Hepatocyte (in vitro differentiated cells): ENCODE results near the gene CACNA1C. TPM values are rescaled to one million over a fixed set of nuclear protein-coding genes. Genes with fewer than 3 reads are reported as not detected.
A peak's percentile ranks its signal among the peaks of the same experiment; 100 is the strongest.

Experiments
- DNase-seq: peaks from one replicate; pipeline ENCODE4 v3.0.0-alpha.2; 2016; ENCODE audit warnings: low spot score
- H2AFZ ChIP-seq: fragments of 200-600 bp; sonication (generic); 2 replicates; pipeline ENCODE4 v1.6.0; 2016; ENCODE audit warnings: antibody characterized with exemption, mild to moderate bottlenecking
- H3K27ac ChIP-seq: fragments of 200-600 bp; sonication (generic); 2 replicates; pipeline ENCODE4 v1.5.1; 2016; ENCODE audit warnings: mild to moderate bottlenecking
- H3K27me3 ChIP-seq: fragments of 200-600 bp; sonication (generic); 2 replicates; pipeline ENCODE4 v1.6.1; 2016
- H3K36me3 ChIP-seq: fragments of 200-600 bp; sonication (generic); replicated peaks from 2 replicates; pipeline ENCODE4 v1.5.1; 2016; ENCODE audit warnings: low read depth; ENCODE audit not compliant: insufficient read depth
- H3K4me1 ChIP-seq: fragments of 200-600 bp; sonication (generic); 2 replicates; pipeline ENCODE4 v1.5.1; 2016; ENCODE audit warnings: mild to moderate bottlenecking, moderate library complexity; ENCODE audit not compliant: insufficient read depth
- H3K4me2 ChIP-seq: fragments of 200-600 bp; sonication (generic); 2 replicates; pipeline ENCODE4 v1.6.0; 2016
- H3K4me3 ChIP-seq: fragments of 200-600 bp; sonication (generic); 2 replicates; pipeline ENCODE4 v1.5.1; 2016; ENCODE audit warnings: mild to moderate bottlenecking
- H3K79me2 ChIP-seq: fragments of 200-600 bp; sonication (generic); 2 replicates; pipeline ENCODE4 v1.6.0; 2017; ENCODE audit warnings: mild to moderate bottlenecking
- H3K9me2 ChIP-seq: fragments of 200-600 bp; sonication (generic); replicated peaks from 2 replicates; pipeline ENCODE4 v1.6.0; 2017; ENCODE audit warnings: mild to moderate bottlenecking; ENCODE audit not compliant: insufficient read depth
- H3K9me3 ChIP-seq: fragments of 200-600 bp; sonication (generic); 2 replicates; pipeline ENCODE4 v1.5.1; 2016; ENCODE audit warnings: low read depth, mild to moderate bottlenecking
- H4K20me1 ChIP-seq: fragments of 200-600 bp; sonication (generic); 2 replicates; pipeline ENCODE4 v1.6.0; 2016; ENCODE audit warnings: mild to moderate bottlenecking; ENCODE audit not compliant: insufficient read depth, poor library complexity, severe bottlenecking
- CTCF ChIP-seq: fragments of 200-600 bp; sonication (generic); IDR thresholded peaks from 2 replicates; pipeline ENCODE4 v1.5.1; 2016; ENCODE audit warnings: antibody characterized with exemption, mild to moderate bottlenecking; ENCODE audit not compliant: poor library complexity
- EZH2 ChIP-seq: fragments of 200-600 bp; sonication (generic); IDR thresholded peaks from 2 replicates; pipeline ENCODE4 v1.6.1; 2016; ENCODE audit warnings: antibody characterized with exemption, mild to moderate bottlenecking, borderline replicate concordance
- EZH2phosphoT487 ChIP-seq: fragments of 200-600 bp; sonication (generic); IDR thresholded peaks from one replicate; pipeline ENCODE4 v1.6.1; 2018; ENCODE audit warnings: antibody characterized with exemption, mild to moderate bottlenecking, low read depth, moderate library complexity; ENCODE audit not compliant: unreplicated experiment, severe bottlenecking
- WGBS: methylation state at CpG from one replicate; pipeline ENCODE4 v1.1.6; 2016; ENCODE audit warnings: low lambda C conversion rate; ENCODE audit errors: missing lambda C conversion rate; 5-methylcytosine and 5-hydroxymethylcytosine counted together
- polyA plus RNA-seq: library from polyadenylated mRNA; unstranded; fragments of >200 nt; fragmentation: Nextera tagmentation; extraction: Ambion mirVana; gene quantifications from 2 replicates; pipeline ENCODE4 v1.2.1, GENCODE V29; 2016
- total RNA-seq: library from RNA; depleted of rRNA; stranded (reverse); fragments of >200 nt; gene quantifications from 2 replicates; pipeline ENCODE4 v1.2.3, GENCODE V29; 2014

The CACNA1C gene
- total and polyA plus RNA-seq, 2 experiments from 2014 or later: 3.2 to 4.0 TPM

DNA sequence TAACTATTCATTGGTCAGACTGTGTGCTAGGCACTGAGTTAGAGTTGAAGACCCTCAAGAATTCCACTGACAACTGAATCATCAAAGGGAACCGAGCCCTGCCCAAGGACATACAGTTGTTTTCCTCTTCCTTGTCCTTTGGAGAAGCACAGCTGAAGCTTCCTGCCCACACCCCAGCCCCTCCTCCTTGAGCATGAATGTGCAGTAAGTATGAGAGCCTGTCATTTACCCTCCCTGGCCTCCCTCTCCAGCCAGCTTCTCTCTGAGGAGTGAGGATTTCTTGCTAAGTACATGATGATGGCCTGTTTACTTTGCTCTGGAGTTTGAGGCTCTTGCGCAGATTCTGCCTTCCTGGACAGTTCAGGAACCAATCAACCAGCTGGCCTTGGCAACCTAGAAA is 235.2 kb downstream of the CACNA1C start:
- WGBS: 48% methylated on average over 2 of the region's 2 CpGs

DNA sequence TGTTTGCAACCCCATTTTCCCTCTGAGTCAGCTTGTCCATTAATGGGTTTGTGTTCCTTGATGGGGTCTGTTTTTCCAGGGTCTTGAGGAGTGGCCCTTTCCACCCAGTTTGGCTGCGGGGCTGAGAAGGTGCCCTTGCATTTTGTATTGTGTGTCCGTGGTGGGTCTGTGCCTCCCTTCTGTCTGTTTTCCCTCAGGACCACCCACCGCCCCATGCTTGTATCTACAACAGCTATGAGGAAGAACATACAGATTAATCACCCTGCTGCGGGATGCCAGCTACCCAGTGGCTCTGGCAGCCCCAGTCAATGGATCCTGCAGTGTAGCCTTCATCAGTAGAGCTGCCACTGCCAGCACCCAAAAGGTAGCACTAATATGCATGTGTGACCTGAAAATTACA is 235.7 kb downstream of the CACNA1C start:
- peaks cover 55% of the 10 kb centered on the region for H3K4me1 ChIP-seq
- H3K4me3 ChIP-seq: no peak overlapping the region
- no peak overlapping the region for H3K4me2 ChIP-seq
- H3K36me3 ChIP-seq: no peaks in the 10 kb centered on the region
- no peaks in the 10 kb centered on the region for H3K79me2 ChIP-seq
- H3K27me3 ChIP-seq: no peaks in the 10 kb centered on the region
- H3K9me2 ChIP-seq: no peaks in the 10 kb centered on the region
- no peak overlapping the region for H2AFZ ChIP-seq
- WGBS: 61% methylated on average over 4 of the region's 4 CpGs
- H3K27ac ChIP-seq: peak overlapping the region; percentile 6
- no peaks in the 10 kb centered on the region for H3K9me3 ChIP-seq
- TF ChIP-seq EZH2 (no peak), CTCF (no peak), EZH2phosphoT487 (no peak)
- DNase-seq: no peak
- H4K20me1 ChIP-seq: no peaks in the 10 kb centered on the region

More for the DNA sequence above, 235.2 kb downstream of the CACNA1C start:
- H3K27ac ChIP-seq: peak overlapping the region; percentile 40
- H2AFZ ChIP-seq: no peak overlapping the region
- peak; percentile 77 for DNase-seq
- no peaks in the 10 kb centered on the region for H4K20me1 ChIP-seq
- H3K27me3 ChIP-seq: no peaks in the 10 kb centered on the region
- H3K9me3 ChIP-seq: no peaks in the 10 kb centered on the region
- H3K4me2 ChIP-seq: no peak overlapping the region
- H3K4me3 ChIP-seq: no peak overlapping the region
- no peaks in the 10 kb centered on the region for H3K9me2 ChIP-seq
- H3K36me3 ChIP-seq: no peaks in the 10 kb centered on the region
- no peaks in the 10 kb centered on the region for H3K79me2 ChIP-seq
- TF ChIP-seq CTCF: no peak
- TF ChIP-seq EZH2: no peak
- TF ChIP-seq EZH2phosphoT487: no peak
- H3K4me1 ChIP-seq: peaks cover 59% of the 10 kb centered on the region

GRCh38 chr12:2288875-2289274 is 236.1 kb downstream of the CACNA1C start:
- no peaks in the 10 kb centered on the region for H3K27me3 ChIP-seq
- no peaks in the 10 kb centered on the region for H4K20me1 ChIP-seq
- no peaks in the 10 kb centered on the region for H3K79me2 ChIP-seq
- no peak for DNase-seq
- H2AFZ ChIP-seq: no peak overlapping the region
- no peaks in the 10 kb centered on the region for H3K9me2 ChIP-seq
- H3K9me3 ChIP-seq: no peaks in the 10 kb centered on the region
- WGBS: 46% methylated on average over 5 of the region's 5 CpGs
- peaks cover 51% of the 10 kb centered on the region for H3K4me1 ChIP-seq
- no peaks in the 10 kb centered on the region for H3K36me3 ChIP-seq
- no peak overlapping the region for H3K27ac ChIP-seq
- no peak overlapping the region for H3K4me3 ChIP-seq
- H3K4me2 ChIP-seq: no peak overlapping the region
- TF ChIP-seq EZH2phosphoT487 (no peak), EZH2 (no peak), CTCF (no peak)

DNA sequence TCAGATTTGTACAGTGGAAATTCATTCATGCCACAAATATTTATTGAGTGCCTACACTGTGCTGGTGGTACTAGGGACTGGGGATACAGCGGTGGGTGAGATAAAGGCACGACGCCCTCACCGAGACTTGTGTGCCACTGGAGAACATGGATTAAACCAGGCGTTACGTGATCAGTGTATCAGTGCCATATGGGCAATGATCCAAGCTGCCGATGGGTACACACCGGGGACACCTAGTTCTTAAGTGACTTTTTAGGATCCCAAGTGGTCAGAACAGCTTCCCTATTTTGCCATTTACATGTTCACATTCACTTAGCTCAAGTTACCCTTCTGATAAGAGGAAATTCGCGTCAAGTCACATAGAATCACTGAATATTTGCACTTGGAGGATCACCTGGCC is 236.7 kb downstream of the CACNA1C start:
- WGBS: 79% methylated on average over 10 of the region's 10 CpGs
- H3K36me3 ChIP-seq: no peaks in the 10 kb centered on the region
- no peaks in the 10 kb centered on the region for H3K27me3 ChIP-seq
- no peak for TF ChIP-seq EZH2
- no peak for TF ChIP-seq EZH2phosphoT487
- TF ChIP-seq CTCF: no peak
- H4K20me1 ChIP-seq: no peaks in the 10 kb centered on the region
- H3K79me2 ChIP-seq: no peaks in the 10 kb centered on the region
- H3K9me3 ChIP-seq: no peaks in the 10 kb centered on the region
- H2AFZ ChIP-seq: no peak overlapping the region
- DNase-seq: no peak
- peaks cover 46% of the 10 kb centered on the region for H3K4me1 ChIP-seq
- H3K9me2 ChIP-seq: no peaks in the 10 kb centered on the region
- H3K4me2 ChIP-seq: no peak overlapping the region
- no peak overlapping the region for H3K4me3 ChIP-seq
- no peak overlapping the region for H3K27ac ChIP-seq
